Esophagus squamous epithelium (tissue), 4 donors: ENCODE measurements around the gene DLK2.

Experiments
- CTCF ChIP-seq, 6 experiments: fragments of 450-650 bp in 4 of 6; fragments of 200-600 bp in 2 of 6; sonication (generic) in 2 of 6; IDR thresholded peaks; one replicate each; pipeline ENCODE4 v1.5.1; 2016 to 2019; ENCODE audit warnings: antibody characterized with exemption in 6 of 6, mild to moderate bottlenecking in 4 of 6, moderate library complexity in 4 of 6
- POLR2A ChIP-seq, 4 donors: fragments of 450-650 bp; IDR thresholded peaks; one replicate each; pipeline ENCODE4 v1.6.1; 2017; ENCODE audit warnings: antibody characterized with exemption in 4 of 4, mild to moderate bottlenecking in 4 of 4, moderate library complexity in 3 of 4

GRCh38 chr6:43494766-43495165 is 39.4 kb upstream of the DLK2 start:
- TF ChIP-seq CTCF (IDR thresholded peaks at IDR 0.05) = no peak
- no peak for TF ChIP-seq POLR2A (IDR thresholded peaks at IDR 0.05)
